Fibroblast of villous mesenchyme (primary cell): ENCODE data around the gene SLIT3. TPM values are rescaled to one million over a fixed set of nuclear protein-coding genes. Genes with fewer than 3 reads are reported as not detected.
"Not testable (repeated sequence)": the region's sequence is repeated elsewhere in the genome, so short reads cannot be mapped to it uniquely, and the experiment has no call there.

Experiments
- DNase-seq: peaks from one replicate; pipeline ENCODE4 v3.0.0-alpha.2; 2010; ENCODE audit warnings: low read depth
- H3K4me3 ChIP-seq: 2 replicates; pipeline ENCODE4 v1.5.1; 2011; ENCODE audit warnings: low read depth, mild to moderate bottlenecking, low read length
- total RNA-seq: library from RNA; depleted of rRNA; stranded (reverse); fragments of >200 nt; gene quantifications from 2 replicates; pipeline ENCODE4 v1.2.3, GENCODE V29; 2012
- TF ChIP-seq, protein P1 (sequence below): IDR thresholded peaks from 2 replicates; pipeline ENCODE4 v1.5.1; 2012; ENCODE audit warnings: low read depth, mild to moderate bottlenecking, low read length; ENCODE audit not compliant: insufficient read depth

SLIT3 gene
- total RNA-seq, 1 donor: under 0.01 TPM

DNA sequence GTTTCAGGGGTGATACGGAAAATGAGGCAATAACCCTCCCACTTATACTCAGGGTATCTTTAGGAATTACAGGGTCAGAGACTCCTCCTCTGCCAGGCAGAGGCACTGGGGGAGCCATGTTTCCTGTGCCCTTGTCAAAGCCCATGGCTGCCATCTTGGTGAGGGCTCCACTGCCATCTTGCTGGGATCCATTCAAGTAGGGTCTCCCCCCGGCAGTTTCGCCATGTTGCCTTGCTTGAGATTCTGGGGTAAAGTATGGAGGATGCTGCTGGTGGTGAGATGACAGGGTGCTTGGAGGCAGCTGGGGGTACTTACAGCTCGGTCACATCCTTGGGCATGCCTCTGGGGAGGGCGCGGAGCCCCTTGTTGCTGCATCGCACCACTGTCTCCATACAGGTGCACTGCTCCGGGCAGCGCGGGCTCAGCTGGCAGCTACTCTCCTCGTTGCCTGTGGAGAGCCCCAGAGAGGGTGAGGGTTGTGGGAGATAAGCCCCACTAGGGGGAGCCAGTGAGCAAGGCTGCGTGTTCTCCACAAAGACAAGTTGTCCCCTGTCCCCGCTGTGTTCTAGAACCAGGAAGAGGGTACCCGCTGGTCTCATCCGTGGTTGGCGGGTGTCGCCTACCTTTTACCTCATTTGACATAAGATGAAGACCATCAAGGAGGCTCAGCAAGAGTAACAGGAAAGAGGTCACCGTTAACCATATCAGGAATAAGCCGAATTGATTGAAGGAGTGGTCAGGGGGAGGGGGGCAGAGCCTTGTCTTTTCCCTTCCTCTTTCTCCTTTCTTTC, 552.8 kb downstream of the SLIT3 start:
- TF ChIP-seq, protein P1, sequence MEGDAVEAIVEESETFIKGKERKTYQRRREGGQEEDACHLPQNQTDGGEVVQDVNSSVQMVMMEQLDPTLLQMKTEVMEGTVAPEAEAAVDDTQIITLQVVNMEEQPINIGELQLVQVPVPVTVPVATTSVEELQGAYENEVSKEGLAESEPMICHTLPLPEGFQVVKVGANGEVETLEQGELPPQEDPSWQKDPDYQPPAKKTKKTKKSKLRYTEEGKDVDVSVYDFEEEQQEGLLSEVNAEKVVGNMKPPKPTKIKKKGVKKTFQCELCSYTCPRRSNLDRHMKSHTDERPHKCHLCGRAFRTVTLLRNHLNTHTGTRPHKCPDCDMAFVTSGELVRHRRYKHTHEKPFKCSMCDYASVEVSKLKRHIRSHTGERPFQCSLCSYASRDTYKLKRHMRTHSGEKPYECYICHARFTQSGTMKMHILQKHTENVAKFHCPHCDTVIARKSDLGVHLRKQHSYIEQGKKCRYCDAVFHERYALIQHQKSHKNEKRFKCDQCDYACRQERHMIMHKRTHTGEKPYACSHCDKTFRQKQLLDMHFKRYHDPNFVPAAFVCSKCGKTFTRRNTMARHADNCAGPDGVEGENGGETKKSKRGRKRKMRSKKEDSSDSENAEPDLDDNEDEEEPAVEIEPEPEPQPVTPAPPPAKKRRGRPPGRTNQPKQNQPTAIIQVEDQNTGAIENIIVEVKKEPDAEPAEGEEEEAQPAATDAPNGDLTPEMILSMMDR: peak; percentile 66
- H3K4me3 ChIP-seq: no peak overlapping the region
- peak; percentile 6 for DNase-seq

DNA sequence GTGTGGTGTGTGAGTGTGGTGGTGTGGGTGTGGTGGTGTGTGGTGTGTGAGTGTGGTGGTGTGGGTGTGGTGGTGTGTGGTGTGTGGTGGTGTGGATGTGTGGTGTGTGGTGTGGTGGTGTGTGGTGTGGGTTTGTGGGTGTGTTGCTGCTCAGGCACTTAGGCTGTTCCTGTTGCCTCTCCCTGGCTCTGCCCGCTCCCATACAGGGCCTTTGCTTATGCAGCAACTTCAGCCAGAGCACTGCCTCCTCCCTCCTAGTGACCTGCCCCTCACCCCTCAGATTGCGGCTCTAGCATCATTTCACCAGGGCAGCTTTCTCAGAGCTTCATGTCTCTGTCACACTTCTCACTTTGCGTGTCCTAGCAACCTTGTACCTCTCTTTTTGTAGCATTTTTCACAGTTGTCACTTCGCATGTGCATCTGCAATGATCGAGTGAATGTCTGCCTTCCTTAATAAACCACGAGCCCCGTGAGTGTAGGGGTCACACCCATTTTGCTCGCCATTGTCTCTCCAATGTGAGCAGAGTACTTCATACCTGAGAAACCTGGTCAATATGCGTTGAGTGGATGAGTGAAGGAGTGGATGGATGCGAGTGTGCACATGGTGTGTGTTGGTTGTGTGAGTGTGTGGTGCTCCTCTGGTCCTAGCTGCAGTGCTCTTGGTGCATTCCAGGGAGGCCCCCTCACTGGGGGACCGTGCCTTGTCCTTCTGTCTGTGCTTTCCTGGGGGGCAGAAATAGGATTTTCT, 553.9 kb downstream of the SLIT3 start:
- TF ChIP-seq, protein P1: no peak
- DNase-seq: no peak
- no peak overlapping the region for H3K4me3 ChIP-seq

DNA sequence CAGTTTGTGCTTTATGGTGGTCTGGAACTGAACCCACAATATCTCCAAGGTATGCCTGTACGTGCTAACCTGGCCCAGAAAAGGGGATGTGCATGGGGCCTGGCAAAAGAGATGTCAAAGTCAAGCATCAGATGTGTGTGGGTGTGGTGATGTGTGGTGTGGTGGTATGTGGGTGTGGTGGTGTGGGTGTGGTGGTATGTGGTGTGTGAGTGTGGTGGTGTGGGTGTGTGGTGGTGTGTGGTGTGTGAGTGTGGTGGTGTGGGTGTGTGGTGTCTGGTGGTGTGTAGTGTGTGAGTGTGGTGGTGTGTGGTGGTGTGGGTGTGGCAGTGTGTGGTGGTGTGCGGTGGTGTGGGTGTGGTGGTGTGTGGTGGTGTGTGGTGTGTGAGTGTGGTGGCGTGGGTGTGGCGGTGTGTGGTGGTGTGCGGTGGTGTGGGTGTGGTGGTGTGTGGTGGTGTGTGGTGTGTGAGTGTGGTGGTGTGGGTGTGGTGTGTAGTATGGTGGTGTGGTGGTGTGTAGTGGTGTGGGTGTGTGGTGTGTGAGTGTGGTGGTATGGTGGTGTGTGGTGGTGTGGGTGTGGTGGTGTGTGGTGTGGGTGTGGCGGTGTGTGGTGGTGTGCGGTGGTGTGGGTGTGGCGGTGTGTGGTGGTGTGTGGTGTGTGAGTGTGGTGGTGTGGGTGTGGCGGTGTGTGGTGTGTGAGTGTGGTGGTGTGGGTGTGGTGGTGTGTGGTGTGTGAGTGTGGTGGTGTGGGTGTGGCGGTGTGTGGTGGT, 554.6 kb downstream of the SLIT3 start:
- not testable (repeated sequence) for DNase-seq, H3K4me3 ChIP-seq

DNA sequence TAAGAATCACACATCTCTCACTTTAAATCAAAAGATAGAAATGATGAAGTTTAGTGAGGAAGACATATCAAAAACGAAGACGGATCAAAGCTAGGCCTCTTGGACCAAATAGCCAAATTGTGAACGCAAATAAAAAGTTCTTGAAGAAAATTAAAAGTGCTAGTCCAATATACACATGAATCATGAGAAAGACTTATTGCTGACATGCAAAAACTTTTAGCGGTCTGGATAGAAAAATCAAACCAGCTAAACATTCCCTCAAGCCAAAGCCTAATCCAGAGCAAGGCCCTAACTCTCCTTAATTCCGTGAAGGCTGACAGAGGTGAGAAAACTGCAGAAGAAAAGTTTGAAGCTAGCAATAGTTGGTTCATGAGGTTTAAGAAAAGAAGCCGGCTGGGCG, 557.3 kb downstream of the SLIT3 start:
- TF ChIP-seq, protein P1: no peak
- DNase-seq: no peak
- H3K4me3 ChIP-seq: no peak overlapping the region

DNA sequence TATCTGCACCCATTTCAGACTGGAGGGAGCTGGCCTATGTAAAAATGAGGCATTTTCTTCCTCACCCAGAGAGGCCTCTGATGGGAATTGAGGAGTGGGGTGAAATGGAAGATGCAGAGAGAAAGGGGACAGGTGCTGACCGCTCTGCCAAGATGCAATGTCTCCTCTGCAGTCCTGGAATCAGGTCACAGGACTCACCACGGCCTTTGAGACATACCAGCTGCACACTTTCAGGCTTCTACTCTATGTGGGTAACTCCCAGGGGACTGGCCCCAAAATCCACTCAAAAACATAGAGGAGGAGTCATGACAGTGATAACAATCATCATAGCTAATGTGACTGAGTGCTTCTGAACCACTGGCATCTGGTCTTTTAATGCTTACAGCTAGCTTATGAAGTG, 558.6 kb downstream of the SLIT3 start:
- not testable (repeated sequence) for DNase-seq, H3K4me3 ChIP-seq

DNA sequence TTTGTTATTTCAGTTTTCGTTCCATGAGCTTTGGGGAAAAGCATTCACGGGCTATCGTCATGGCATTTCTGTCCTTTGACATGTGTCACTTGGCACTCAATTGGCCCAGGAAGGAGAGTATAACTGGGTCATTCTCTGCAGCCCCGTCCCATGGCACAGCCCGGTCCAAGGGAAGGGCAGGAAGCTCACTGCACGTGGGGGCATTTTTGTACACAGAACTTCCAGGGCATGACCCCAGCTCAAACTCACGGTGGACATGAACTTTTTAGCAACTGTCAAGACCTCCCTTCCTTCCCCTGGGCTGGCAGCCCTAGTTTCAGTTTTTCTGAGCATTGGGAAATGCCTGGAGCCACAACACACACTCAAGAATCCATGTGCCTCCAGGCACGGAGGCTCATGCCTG, 560.1 kb downstream of the SLIT3 start:
- DNase-seq: no peak

DNA sequence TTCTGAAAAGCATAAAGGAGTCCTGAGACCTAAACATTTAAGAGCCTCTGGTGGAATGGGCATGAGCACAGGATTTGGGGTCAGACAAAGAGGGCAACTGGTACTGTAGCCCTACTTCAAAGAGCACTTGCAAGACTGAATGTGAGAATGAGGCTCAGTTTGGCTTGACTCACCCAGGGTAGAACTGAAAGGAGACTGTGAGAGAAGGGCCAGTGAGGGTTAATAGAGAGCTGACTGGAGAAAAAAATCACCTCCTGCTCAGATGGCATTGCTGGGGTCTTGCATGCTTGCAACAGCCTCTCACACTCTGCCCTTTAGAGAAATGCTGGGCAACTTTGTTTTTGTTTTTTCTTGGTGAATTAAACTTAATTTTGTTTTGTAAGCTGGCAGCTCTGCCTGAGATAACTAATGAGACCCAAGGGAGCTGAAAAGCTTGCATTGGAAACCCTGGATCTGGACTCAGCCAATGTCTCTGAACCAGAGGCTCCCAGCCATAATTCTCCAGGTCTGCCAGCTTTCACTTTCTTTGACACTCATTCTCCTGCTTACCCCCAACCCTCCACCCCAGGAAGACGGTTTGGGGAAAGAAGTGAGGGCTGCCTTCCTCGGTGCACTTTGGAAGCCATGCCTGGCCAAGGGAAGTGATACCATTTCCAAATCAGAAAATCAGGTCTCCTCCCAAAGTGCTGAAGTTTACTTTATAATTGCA, 560.7 kb downstream of the SLIT3 start:
- no peak overlapping the region for H3K4me3 ChIP-seq
- DNase-seq: no peak
- TF ChIP-seq, protein P1: no peak

More for the DNA sequence above, 560.1 kb downstream of the SLIT3 start:
- TF ChIP-seq, protein P1: no peak
- no peak overlapping the region for H3K4me3 ChIP-seq
